PC-3 (cell line): ENCODE data around the gene CNNM1. TPM values are rescaled to one million over a fixed set of nuclear protein-coding genes. Genes with fewer than 3 reads are reported as not detected.

ENCODE experiments used
- ATAC-seq: fragments of 200-7000 bp; cut with Tn5 transposase; 2 replicates; pipeline ENCODE4 v1.9.1; 2020; ENCODE audit warnings: mild to moderate bottlenecking, moderate library complexity
- BruUV-seq: library from RNA; stranded (reverse); fragments of 400-500 nt; replicated peaks from 2 replicates; lab custom pipeline; 2021; lab: Mats Ljungman, UMichigan
- CTCF ChIA-PET: fragments of 300-600 bp; sonication (Branson Sonifier 250); formaldehyde crosslinking; loops from one replicate; lab custom pipeline; 2022; ENCODE audit warnings: antibody characterized with exemption; lab: Charles Lee
- POLR2A ChIA-PET: fragments of 300-600 bp; sonication (Branson Sonifier 250); formaldehyde crosslinking; loops from one replicate; lab custom pipeline; 2022; ENCODE audit warnings: antibody characterized with exemption; ENCODE audit not compliant: unreplicated experiment; lab: Charles Lee
- DNase-seq: peaks from one replicate; pipeline ENCODE4 v3.0.0-alpha.2; 2015
- H2AFZ ChIP-seq: fragments of 300-600 bp; sonication (generic); 2 replicates; pipeline ENCODE4 v1.6.0; 2016; ENCODE audit warnings: antibody characterized with exemption, low read length
- H3F3A ChIP-seq: fragments of 300-600 bp; sonication (generic); one replicate; pipeline ENCODE4 v1.6.0; 2017; ENCODE audit warnings: antibody characterized with exemption, low read length, control low read depth, mild to moderate bottlenecking; ENCODE audit not compliant: unreplicated experiment
- H3K27ac ChIP-seq: fragments of 300-600 bp; sonication (generic); 2 replicates; pipeline ENCODE4 v1.5.1; 2016; ENCODE audit warnings: mild to moderate bottlenecking, low read length
- H3K27me3 ChIP-seq: fragments of 300-600 bp; sonication (generic); 2 replicates; pipeline ENCODE4 v1.6.1; 2016; ENCODE audit warnings: low read length, mixed read lengths
- H3K36me3 ChIP-seq: fragments of 300-600 bp; sonication (generic); 2 replicates; pipeline ENCODE4 v1.6.1; 2016; ENCODE audit warnings: low read depth, mixed run types, low read length, mixed read lengths
- H3K4me1 ChIP-seq: fragments of 300-600 bp; sonication (generic); 2 replicates; pipeline ENCODE4 v1.5.1; 2016; ENCODE audit warnings: low read length; ENCODE audit not compliant: insufficient read depth
- H3K4me2 ChIP-seq: fragments of 300-600 bp; sonication (generic); 2 replicates; pipeline ENCODE4 v1.6.0; 2016; ENCODE audit warnings: low read length
- H3K4me3 ChIP-seq: fragments of 300-600 bp; sonication (generic); 2 replicates; pipeline ENCODE4 v1.5.1; 2016; ENCODE audit warnings: mild to moderate bottlenecking, low read length, mixed read lengths
- H3K79me2 ChIP-seq: fragments of 300-600 bp; sonication (generic); 2 replicates; pipeline ENCODE4 v1.6.1; 2017; ENCODE audit warnings: low read length, mixed read lengths
- H3K9ac ChIP-seq: fragments of 300-600 bp; sonication (generic); 2 replicates; pipeline ENCODE4 v1.6.0; 2016; ENCODE audit warnings: mild to moderate bottlenecking, low read length
- H3K9me2 ChIP-seq: fragments of 300-600 bp; sonication (generic); replicated peaks from 2 replicates; pipeline ENCODE4 v1.6.1; 2016; ENCODE audit warnings: mixed run types, low read length, mixed read lengths
- H3K9me3 ChIP-seq: fragments of 300-600 bp; sonication (generic); 2 replicates; pipeline ENCODE4 v1.6.1; 2016; ENCODE audit warnings: low read length, mixed read lengths
- H4K20me1 ChIP-seq: fragments of 300-600 bp; sonication (generic); 2 replicates; pipeline ENCODE4 v1.6.1; 2016; ENCODE audit warnings: low read length, mixed read lengths
- CTCF ChIP-seq: fragments of 300-600 bp; sonication (generic); conservative IDR thresholded peaks from 2 replicates; pipeline ENCODE4 v1.5.1; 2017; ENCODE audit warnings: antibody characterized with exemption, low read depth, mild to moderate bottlenecking, low read length
- EZH2 ChIP-seq: fragments of 300-600 bp; sonication (generic); IDR thresholded peaks from one replicate; pipeline ENCODE4 v1.6.1; 2017; ENCODE audit warnings: antibody characterized with exemption, mild to moderate bottlenecking, low read length; ENCODE audit not compliant: unreplicated experiment
- EZH2phosphoT487 ChIP-seq: fragments of 300-600 bp; sonication (generic); IDR thresholded peaks from 2 replicates; pipeline ENCODE4 v1.6.1; 2018; ENCODE audit warnings: mild to moderate bottlenecking, antibody characterized with exemption, low read length, borderline replicate concordance
- intact Hi-C: fragments of 100-400 bp; cut with micrococcal nuclease; formaldehyde crosslinking; loops from 2 replicates; pipeline ENCODE4 v1.9.0; 2023
- total RNA-seq: library from RNA; depleted of rRNA; stranded (reverse); fragments of >200 nt; gene quantifications from 2 replicates; pipeline ENCODE4 v1.2.3, GENCODE V29; 2014

The CNNM1 gene
- total RNA-seq, 1 experiment from 2014 or later: 3.3 TPM

GRCh38 chr10:99340650-99341049, 11.5 kb downstream of the CNNM1 start:
- DNase-seq: no peak
- H3K9me2 ChIP-seq: no peaks in the 10 kb centered on the region
- H4K20me1 ChIP-seq: no peaks in the 10 kb centered on the region
- TF ChIP-seq CTCF (no peak), EZH2phosphoT487 (no peak), EZH2 (no peak)
- ATAC-seq: no peak
- H3K36me3 ChIP-seq: no peaks in the 10 kb centered on the region; the same call in 1 of the 2 replicates
- POLR2A ChIA-PET: no interaction called here
- no TSS peak for BruUV-seq
- H3K9me3 ChIP-seq: no peaks in the 10 kb centered on the region
- no peak overlapping the region for H3K27ac ChIP-seq
- intact Hi-C loops: no loop called here
- H2AFZ ChIP-seq: no peak overlapping the region
- CTCF ChIA-PET: no interaction called here
- H3K9ac ChIP-seq: no peak overlapping the region
- H3K27me3 ChIP-seq: no peaks in the 10 kb centered on the region
- peaks cover 3% of the 10 kb centered on the region; the same call in 1 of the 2 replicates for H3K79me2 ChIP-seq
- H3K4me3 ChIP-seq: no peak overlapping the region
- H3F3A ChIP-seq: peaks cover 3% of the 10 kb centered on the region
- no peak overlapping the region for H3K4me2 ChIP-seq
- H3K4me1 ChIP-seq: peaks cover 56% of the 10 kb centered on the region

DNA sequence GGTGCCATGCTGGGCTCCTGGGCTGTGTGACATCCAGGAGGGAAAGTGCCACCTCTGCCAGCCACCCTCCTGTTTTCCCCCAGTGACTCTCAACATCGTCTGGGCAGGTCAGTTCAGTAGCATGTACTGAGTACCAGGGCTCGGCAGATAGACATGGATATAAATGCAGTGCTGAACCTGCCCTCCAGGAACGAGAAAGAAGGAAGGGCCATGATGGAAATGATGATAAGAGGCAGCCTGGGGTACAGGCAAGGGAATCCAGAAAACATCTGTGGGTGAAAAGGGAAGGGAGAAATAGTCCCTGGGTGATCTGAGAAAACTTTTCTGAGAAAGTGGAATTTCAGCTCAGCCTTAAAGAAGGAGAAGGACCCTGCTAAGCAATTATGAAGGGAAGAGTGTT, 12.1 kb downstream of the CNNM1 start:
- ATAC-seq: no peak
- BruUV-seq: no TSS peak
- DNase-seq: no peak
- H3K9ac ChIP-seq: no peak overlapping the region
- no peaks in the 10 kb centered on the region for H3K9me3 ChIP-seq
- no peak overlapping the region for H3K4me2 ChIP-seq
- H3K4me1 ChIP-seq: peaks cover 58% of the 10 kb centered on the region
- no peak overlapping the region for H2AFZ ChIP-seq
- ChIA-PET POLR2A (no interaction called here), CTCF (no interaction called here)
- no peaks in the 10 kb centered on the region for H4K20me1 ChIP-seq
- intact Hi-C loops: no loop called here
- no peaks in the 10 kb centered on the region; the same call in 1 of the 2 replicates for H3K36me3 ChIP-seq
- H3K4me3 ChIP-seq: no peak overlapping the region
- no peak for TF ChIP-seq CTCF
- TF ChIP-seq EZH2: no peak
- no peak for TF ChIP-seq EZH2phosphoT487
- H3K9me2 ChIP-seq: no peaks in the 10 kb centered on the region
- H3K27me3 ChIP-seq: no peaks in the 10 kb centered on the region
- H3F3A ChIP-seq: peaks cover 3% of the 10 kb centered on the region
- peaks cover 3% of the 10 kb centered on the region; the same call in 1 of the 2 replicates for H3K79me2 ChIP-seq
- no peak overlapping the region for H3K27ac ChIP-seq

GRCh38 chr10:99341860-99342490, 12.8 kb downstream of the CNNM1 start:
- Histone ChIP-seq H3K9me2 (no peaks in the 10 kb centered on the region), H3K4me1 (peaks cover 54% of the 10 kb centered on the region)
- no peak for ATAC-seq

More at GRCh38 chr10:99341860-99342490, 12.8 kb downstream of the CNNM1 start:
- TF ChIP-seq EZH2phosphoT487 (no peak), EZH2 (no peak), CTCF (no peak)
- POLR2A ChIA-PET: no interaction called here
- H3K9me3 ChIP-seq: no peaks in the 10 kb centered on the region
- no peaks in the 10 kb centered on the region; the same call in 1 of the 2 replicates for H3K36me3 ChIP-seq
- no peak overlapping the region for H3K4me3 ChIP-seq
- DNase-seq: no peak
- H3K9ac ChIP-seq: no peak overlapping the region
- no TSS peak for BruUV-seq
- no peak overlapping the region for H2AFZ ChIP-seq
- CTCF ChIA-PET: interaction anchor here (0.7 kb wide), 1 partner anchor 94 kb away, joined by 5 read pairs; no protein-coding TSS in a partner anchor
- no peaks in the 10 kb centered on the region for H4K20me1 ChIP-seq
- peaks cover 3% of the 10 kb centered on the region; the same call in 1 of the 2 replicates for H3K79me2 ChIP-seq
- no peak overlapping the region for H3K4me2 ChIP-seq
- no peak overlapping the region for H3K27ac ChIP-seq
- peaks cover 3% of the 10 kb centered on the region for H3F3A ChIP-seq
- H3K27me3 ChIP-seq: no peaks in the 10 kb centered on the region
- intact Hi-C loops: no loop called here
